Measurements from ENCODE around the gene CEP19. TPM values are rescaled to one million over a fixed set of nuclear protein-coding genes. Genes with fewer than 3 reads are reported as not detected.

CEP19 gene
- polyA plus RNA-seq, 1 experiment: 3.4 TPM

- peak; percentile 54 for DNase-seq (ENCODE audit: low read depth, low spot score)
- ChIA-PET CTCF (interaction anchor here (0.6 kb wide), 1 partner anchor 125 kb away, joined by 3 read pairs; no protein-coding TSS in a partner anchor), POLR2A (interaction anchor here (0.6 to 2.6 kb wide), 6 partner anchors 27 to 202 kb away, joined by 3 to 12 read pairs (median 4); partner anchors contain the start of genes CEP19, NCBP2, PIGX and SENP5)
- Histone ChIP-seq H3K27me3 (ENCODE audit: control insufficient read depth, insufficient read depth, low read length) (no peaks in the 10 kb centered on the region), H3K9me3 (ENCODE audit: control insufficient read depth, insufficient read depth, low read length) (no peaks in the 10 kb centered on the region; the same call in 1 of the 2 replicates), H3K4me3 (ENCODE audit: low read depth, low read length) (peak within 1 kb of the TSS; percentile 81), H3K27ac (ENCODE audit: low read depth, low read length) (peak within 1 kb of the TSS; percentile 59)
- no peak for TF ChIP-seq CTCF (IDR thresholded peaks at IDR 0.05; ENCODE audit: low read depth, low read length)
Observed at GRCh38 chr3:196739671-196740480, 27.8 kb upstream of the CEP19 start, which contains the start of gene PAK2. TSS of gene PAK2 (plus strand) at chr3:196739857. CDS start at chr3:196782647, 42,790 bp downstream.

- POLR2A ChIA-PET: no interaction called here
- DNase-seq (ENCODE audit: low read depth, low spot score): no peak
- no peak overlapping the region for H3K27ac ChIP-seq (ENCODE audit: low read depth, low read length)
- no peaks in the 10 kb centered on the region; the same call in 1 of the 2 replicates for H3K9me3 ChIP-seq (ENCODE audit: control insufficient read depth, insufficient read depth, low read length)
- no peak overlapping the region for H3K4me3 ChIP-seq (ENCODE audit: low read depth, low read length)
- H3K27me3 ChIP-seq (ENCODE audit: control insufficient read depth, insufficient read depth, low read length): no peaks in the 10 kb centered on the region
- TF ChIP-seq CTCF (IDR thresholded peaks at IDR 0.05; ENCODE audit: low read depth, low read length): no peak
- CTCF ChIA-PET: interaction anchor here (0.5 kb wide), 1 partner anchor 478 kb away, joined by 5 read pairs; no protein-coding TSS in a partner anchor
Observed at GRCh38 chr3:196737655-196738054, 25.6 kb upstream of the CEP19 start.

GRCh38 chr3:196736670-196737374 lies 24.8 kb upstream of the CEP19 start:
- TF ChIP-seq CTCF (IDR thresholded peaks at IDR 0.05; ENCODE audit: low read depth, low read length): no peak
- no peak overlapping the region for H3K27ac ChIP-seq (ENCODE audit: low read depth, low read length)
- ChIA-PET POLR2A (no interaction called here), CTCF (interaction anchor here (0.8 kb wide), 1 partner anchor 128 kb away, joined by 4 read pairs; no protein-coding TSS in a partner anchor)
- no peak overlapping the region for H3K4me3 ChIP-seq (ENCODE audit: low read depth, low read length)
- H3K9me3 ChIP-seq (ENCODE audit: control insufficient read depth, insufficient read depth, low read length): no peaks in the 10 kb centered on the region
- DNase-seq (ENCODE audit: low read depth, low spot score): no peak
- H3K27me3 ChIP-seq (ENCODE audit: control insufficient read depth, insufficient read depth, low read length): no peaks in the 10 kb centered on the region

GRCh38 chr3:196735751-196736150 lies 23.7 kb upstream of the CEP19 start:
- no peak for TF ChIP-seq CTCF (IDR thresholded peaks at IDR 0.05; ENCODE audit: low read depth, low read length)
- no peak for DNase-seq (ENCODE audit: low read depth, low spot score)
- ChIA-PET CTCF (no interaction called here), POLR2A (no interaction called here)
- H3K4me3 ChIP-seq (ENCODE audit: low read depth, low read length): no peak overlapping the region
- H3K27ac ChIP-seq (ENCODE audit: low read depth, low read length): no peak overlapping the region
- no peaks in the 10 kb centered on the region for H3K9me3 ChIP-seq (ENCODE audit: control insufficient read depth, insufficient read depth, low read length)
- no peaks in the 10 kb centered on the region for H3K27me3 ChIP-seq (ENCODE audit: control insufficient read depth, insufficient read depth, low read length)

Data from AG04450 (cell line).